GM19324 (cell line): ENCODE measurements around the gene TNFAIP1.

Experiments
- ATAC-seq: cut with Tn5 transposase; IDR thresholded peaks from one replicate; pipeline ENCODE4 v1.9.1; 2021; ENCODE audit warnings: mild to moderate bottlenecking, moderate library complexity; ENCODE audit not compliant: unreplicated experiment, low FRiP score

The TNFAIP1 gene

GRCh38 chr17:28369684-28370034, 34.1 kb downstream of the TNFAIP1 start:
- no peak for ATAC-seq

DNA sequence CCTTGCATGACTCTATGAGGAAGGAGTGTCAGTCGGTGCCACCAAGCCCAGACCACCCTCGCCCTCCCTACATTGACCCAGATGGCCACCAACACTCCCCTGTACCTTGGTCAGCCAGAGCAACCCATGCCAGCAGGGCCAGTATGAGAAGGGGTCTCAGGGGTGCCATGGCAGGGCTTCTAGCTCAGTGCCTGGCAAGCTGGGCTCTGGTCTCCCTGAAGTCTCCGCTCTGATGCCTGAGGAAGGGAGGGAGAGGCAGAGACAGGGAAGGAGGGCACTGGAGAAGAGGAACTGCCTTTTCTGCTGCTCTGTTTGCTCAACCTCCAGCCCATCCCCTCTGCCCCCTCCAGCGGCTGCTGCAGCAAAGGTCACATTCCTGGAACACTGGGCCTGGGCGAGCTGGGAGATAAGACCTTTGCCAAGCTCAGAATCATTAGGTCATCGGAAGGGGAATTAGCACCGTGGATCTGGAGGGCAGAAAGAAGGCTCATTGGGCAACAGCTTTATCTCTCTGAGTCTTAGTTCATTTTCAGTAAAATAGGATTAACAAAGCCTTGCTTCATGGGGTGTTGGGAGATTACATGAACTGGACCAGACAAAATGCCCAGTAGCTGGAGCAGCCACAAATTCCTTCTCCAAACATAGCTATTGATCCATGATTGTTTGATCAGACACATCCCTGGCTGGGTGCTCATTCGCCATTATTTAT, 34.6 kb downstream of the TNFAIP1 start, which contains the start of gene VTN:
Gene VTN, minus strand, starts transcription at position 273 of the 709 bp plus-strand sequence. Its CDS starts 104 bp downstream, at position 169.
- ATAC-seq: no peak

DNA sequence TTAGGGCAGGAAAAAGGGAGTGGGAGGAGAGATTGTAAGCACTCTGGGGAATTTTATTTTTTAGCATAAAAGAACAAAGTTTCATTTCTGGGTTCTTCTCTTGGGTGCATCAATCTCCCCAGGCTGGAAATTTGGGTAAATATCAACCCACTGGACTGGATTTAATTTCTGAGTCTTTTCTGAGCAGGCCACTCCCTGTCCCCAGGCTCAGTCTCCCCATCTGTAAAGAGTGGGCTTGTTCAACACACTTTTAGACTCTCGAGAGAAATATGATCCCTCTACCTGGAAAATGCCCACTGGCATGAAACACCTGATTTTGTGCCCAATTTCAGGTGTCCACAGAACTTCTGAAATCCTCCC, 35.2 kb downstream of the TNFAIP1 start:
- no peak for ATAC-seq

DNA sequence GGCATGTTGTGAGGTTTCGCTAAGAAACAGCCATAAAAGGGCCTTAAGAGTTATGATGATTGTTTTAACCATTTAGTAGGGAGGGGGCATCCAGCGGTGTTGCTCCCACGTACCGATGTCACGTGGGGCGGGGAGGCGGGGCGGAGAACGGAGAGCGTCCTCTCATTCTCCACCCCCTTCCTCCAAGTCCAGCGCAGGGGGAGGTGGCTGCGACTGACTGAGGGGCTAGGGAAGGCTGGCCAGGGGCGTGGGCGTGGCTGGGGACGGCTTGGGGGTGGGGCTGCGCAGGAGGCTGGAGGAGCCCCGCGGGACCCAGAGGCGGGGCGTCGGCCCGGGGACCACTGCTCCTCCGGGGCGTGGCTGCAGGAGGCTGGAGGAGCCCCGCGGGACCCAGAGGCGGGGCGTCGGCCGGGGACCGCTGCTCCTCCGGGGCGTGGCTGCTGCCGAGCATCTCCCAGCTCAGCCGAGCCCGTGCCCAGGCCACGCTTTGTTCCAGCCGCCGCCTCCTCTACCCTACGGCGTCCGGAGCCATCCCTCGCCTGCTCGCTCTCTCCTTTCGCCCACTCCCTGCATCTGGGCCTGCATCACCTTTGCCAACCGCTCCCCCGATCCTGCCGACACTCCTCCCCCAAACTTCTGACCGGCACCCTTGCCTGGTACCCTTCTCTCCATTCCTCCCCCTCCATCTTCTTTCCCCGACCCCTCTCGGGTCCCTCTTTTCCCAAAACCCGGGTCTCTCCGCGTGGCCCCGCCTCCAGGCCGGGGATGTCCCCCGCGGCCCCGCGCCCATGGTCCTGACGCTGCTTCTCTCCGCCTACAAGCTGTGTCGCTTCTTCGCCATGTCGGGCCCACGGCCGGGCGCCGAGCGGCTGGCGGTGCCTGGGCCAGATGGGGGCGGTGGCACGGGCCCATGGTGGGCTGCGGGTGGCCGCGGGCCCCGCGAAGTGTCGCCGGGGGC, 36.0 kb downstream of the TNFAIP1 start, which contains the start of gene SARM1:
Gene SARM1, plus strand, starts transcription at position 450 of the 958 bp plus-strand sequence. Its CDS starts 339 bp downstream, at position 789.
- ATAC-seq: peak; percentile 81

DNA sequence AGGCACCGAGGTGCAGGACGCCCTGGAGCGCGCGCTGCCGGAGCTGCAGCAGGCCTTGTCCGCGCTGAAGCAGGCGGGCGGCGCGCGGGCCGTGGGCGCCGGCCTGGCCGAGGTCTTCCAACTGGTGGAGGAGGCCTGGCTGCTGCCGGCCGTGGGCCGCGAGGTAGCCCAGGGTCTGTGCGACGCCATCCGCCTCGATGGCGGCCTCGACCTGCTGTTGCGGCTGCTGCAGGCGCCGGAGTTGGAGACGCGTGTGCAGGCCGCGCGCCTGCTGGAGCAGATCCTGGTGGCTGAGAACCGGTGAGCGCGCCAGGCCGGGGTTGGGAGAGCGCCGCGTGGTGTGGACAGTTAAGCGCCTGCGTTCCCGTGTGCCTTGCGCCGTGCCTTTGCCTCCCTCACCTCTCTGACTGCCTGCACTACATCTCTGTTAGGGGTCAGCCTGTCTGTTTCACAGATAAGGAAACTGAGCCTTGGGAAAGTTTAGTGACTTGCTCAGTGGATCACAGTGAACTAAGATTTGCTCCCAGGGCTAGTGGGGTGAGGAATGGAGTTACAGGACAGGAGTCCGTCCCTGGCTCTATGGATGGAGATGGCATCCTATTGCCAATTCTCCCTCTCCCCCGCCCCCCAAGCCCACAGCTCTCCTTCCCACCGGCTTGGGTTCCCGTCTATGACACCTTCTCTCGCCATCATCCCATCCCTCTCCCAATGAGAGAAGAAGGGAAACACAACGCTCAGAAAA, 36.8 kb downstream of the TNFAIP1 start:
- ATAC-seq: peak; percentile 16

DNA sequence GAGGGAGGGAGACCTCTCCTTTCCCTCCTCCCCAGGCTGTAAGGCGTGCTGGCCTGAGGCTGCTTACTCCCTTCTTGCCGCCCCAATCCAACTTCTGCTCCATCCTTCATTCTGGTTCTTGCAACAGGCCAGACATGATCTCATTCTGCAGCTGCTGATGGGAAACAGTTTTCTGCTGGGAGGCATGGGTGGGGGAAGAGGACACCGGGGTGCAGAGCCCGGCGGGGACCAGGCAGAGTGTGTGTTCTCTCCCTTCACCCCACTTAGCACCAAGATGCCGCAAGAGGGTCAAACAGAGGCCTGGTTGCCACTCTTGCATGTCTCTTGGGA, 37.3 kb downstream of the TNFAIP1 start:
- no peak for ATAC-seq

DNA sequence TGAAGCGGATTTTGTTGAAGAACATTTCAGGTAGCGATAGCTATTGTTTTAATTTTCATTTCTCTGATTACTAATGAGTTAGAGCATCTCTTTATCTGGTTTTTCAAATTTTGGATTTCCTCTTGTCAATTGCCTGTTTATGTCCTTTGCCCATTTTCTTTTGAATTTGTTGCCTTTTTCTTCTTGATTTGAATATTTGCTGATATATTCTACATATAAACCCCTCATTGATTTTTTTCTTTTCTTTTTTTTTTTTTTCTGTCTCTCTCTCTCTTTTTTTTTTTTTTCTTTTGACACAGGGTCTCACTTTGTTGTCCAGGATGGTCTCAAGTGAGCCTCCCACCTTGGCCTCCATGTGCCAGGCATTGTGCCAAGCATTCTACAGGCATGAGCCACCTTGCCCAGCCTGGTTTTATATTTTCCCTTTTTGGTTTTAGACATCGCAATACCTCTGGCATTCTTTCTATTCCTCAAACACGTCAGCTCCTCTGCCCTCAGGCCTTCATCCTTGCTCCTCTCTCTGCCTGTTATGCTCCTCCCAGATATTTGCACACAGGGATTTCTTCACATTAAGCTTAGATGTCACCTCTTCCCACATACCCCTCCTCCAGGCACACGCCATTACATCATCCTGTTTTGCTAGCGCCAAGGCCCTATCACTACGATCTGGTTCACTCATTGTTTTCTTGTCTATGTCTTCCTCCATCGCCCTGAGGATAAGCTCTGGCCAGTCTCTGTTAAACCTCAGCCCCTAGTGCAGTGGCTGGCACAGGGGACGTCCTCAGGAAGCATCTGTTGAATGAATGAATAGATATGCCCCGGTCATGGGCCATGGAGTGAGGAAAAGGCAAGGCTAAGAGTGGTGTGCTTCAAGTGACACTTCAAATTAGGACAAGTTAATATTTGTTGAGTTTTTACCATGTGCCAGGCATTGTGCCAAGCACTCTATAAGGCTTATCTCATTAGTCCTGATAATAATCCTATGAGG, 44.5 kb downstream of the TNFAIP1 start:
- ATAC-seq: no peak

DNA sequence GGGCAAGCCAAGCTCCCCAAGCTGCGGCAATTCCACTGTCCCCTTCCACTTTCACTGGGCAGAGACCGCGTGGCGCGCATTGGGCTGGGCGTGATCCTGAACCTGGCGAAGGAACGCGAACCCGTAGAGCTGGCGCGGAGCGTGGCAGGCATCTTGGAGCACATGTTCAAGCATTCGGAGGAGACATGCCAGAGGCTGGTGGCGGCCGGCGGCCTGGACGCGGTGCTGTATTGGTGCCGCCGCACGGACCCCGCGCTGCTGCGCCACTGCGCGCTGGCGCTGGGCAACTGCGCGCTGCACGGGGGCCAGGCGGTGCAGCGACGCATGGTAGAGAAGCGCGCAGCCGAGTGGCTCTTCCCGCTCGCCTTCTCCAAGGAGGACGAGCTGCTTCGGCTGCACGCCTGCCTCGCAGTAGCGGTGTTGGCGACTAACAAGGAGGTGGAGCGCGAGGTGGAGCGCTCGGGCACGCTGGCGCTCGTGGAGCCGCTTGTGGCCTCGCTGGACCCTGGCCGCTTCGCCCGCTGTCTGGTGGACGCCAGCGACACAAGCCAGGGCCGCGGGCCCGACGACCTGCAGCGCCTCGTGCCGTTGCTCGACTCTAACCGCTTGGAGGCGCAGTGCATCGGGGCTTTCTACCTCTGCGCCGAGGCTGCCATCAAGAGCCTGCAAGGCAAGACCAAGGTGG, 45.7 kb downstream of the TNFAIP1 start:
- ATAC-seq: no peak

- no peak for ATAC-seq
These were observed 48.9 kb downstream of the TNFAIP1 start for GRCh38 chr17:28384281-28385036.

- ATAC-seq: no peak
These were observed 49.5 kb downstream of the TNFAIP1 start for GRCh38 chr17:28385037-28385400.

DNA sequence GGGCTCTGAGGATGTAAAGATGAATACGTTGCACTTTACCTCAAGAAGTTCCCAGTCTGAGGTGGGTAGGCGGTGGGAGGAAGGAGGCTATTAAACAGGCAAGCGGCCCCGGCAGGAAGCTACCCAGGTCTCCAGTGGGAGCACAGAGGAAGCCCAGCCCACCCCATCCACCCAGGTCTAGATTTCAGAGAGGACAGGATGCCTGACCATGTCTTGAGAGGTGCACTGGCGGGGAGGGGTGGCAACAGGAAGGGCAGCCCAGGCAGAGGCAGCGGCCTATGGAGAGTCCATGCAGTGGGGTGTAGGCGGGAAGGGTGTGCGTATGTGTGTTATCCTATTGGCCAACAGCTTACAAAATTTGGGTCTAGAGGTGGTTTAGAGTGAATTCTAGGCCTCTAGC, 49.8 kb downstream of the TNFAIP1 start:
- no peak for ATAC-seq

DNA sequence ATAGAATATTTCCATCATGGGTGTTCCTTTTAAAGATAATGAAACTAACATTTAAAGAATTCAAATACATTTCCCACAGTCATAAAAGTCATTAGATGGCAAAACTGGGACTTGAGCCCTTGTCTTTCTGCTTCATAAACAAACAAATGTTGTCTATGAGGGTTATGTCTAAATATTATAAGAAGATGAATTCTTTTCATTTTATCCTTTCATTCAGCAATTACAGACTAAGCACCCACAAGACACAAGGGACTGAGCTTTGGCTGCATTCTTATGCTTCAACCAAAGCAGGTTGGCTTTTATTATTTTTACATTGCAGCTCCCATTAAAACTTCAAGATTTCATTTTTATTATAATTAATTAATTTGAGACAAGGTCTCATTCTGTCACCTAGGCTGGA, 50.8 kb downstream of the TNFAIP1 start:
- ATAC-seq: no peak

DNA sequence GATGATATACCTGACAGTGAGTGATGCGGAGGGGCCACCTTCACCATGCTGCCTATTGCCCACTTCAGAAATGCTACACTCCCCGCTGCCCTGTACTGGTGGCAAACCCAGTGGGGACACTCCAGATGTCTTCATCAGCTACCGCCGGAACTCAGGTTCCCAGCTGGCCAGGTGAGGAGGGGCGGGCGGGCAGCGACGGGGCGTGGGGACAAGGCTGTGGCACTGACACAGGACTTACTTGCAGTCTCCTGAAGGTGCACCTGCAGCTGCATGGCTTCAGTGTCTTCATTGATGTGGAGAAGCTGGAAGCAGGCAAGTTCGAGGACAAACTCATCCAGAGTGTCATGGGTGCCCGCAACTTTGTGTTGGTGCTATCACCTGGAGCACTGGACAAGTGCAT, 52.5 kb downstream of the TNFAIP1 start:
- no peak for ATAC-seq

- no peak for ATAC-seq
These were observed 54.6 kb downstream of the TNFAIP1 start for GRCh38 chr17:28390141-28390540.

DNA sequence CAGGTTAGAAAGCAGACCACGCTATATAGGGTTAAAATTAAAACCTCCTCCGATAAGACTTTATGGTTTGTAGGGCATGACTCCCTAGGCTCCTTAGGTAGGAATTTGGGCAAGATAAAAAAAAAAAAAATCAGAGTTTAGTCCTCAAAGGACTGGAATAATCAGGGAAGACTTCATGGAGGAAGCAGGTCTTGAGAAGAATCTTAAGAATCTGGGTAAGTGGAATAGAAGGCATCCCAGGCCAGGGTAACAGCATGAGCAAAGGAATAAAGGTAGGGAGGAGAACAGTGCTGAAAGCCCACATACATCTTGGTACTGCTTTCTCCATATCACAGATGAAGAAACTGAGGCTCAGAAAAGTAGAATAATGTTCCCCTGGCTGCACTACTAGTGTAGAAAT, 55.0 kb downstream of the TNFAIP1 start:
- ATAC-seq: no peak

DNA sequence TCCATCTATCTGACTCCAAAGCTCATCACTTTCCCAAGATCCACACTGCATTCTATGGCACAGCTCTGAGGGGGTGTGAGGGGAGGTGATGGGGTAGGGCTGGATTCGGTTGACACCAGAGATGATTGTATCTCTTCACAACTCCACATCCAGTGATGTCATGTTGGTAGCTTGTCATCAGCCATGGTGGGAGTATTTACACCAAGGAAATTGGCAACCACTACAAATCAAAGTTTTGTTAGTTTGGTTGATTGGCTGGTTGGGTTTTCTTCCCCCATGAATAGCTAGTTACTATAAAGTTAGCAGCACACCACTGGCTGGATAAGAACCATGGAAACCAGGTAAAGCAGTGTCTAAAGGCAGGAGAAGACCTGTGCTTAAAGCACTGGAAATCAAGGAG, 55.4 kb downstream of the TNFAIP1 start:
- no peak for ATAC-seq

GRCh38 chr17:28391401-28391800, 55.8 kb downstream of the TNFAIP1 start:
- ATAC-seq: no peak

- no peak for ATAC-seq
These were observed 56.9 kb downstream of the TNFAIP1 start for GRCh38 chr17:28392491-28392890.
